ENCODE measurements around the gene HCRTR1. TPM values are rescaled to one million over a fixed set of nuclear protein-coding genes. Genes with fewer than 3 reads are reported as not detected.

HCRTR1 gene
- not detected for total RNA-seq

DNA sequence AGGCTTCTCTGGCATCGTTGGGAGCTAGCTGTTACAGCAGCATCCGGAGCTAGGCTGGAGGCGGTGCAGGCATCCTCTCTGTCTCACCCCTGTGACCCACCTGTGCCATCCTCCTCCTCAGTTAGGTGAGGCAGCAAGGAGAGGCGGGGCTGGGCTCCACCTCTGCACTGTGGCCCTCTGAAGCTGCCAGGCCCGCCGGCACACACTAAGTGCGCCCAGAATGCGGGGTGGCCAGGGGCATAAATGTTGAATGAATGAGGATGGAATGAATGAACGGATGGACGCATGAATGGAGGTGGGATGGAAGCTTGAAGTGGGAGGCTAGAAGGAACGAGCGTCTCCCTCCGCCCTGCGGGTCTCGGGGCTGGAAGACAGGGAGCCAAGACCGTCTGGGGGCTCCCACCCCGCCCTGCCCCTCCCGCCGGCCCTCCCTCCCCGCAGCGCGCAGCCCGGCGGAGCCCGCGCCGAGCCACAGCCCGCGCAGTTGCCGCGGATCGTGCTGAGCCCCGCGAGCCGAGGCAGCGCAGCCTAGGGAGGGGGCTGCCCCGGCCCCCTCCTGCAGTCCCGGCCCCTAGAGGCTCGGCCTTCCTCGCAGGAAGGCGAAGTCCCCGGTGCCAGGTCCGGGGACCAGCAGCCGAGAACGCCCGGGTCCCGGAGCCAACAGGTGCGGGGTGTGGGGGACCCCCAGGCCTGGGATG, at the start of gene HCRTR1:
HCRTR1 (plus strand) TSS at position 472 of the 698 bp plus-strand sequence. CDS start 1,504 bp downstream, outside the sequence.
- Histone ChIP-seq H3K4me1 (peaks cover 7% of the 10 kb centered on the region), H3K9ac (ENCODE audit: low read depth in 2 of 2, low read length in 2 of 2) (peak within 1 kb of the TSS in 1 of 2 donors; percentile 37), H3K9me3 (no peaks in the 10 kb centered on the region), H3K27me3 (peaks cover 9% of the 10 kb centered on the region), H3K27ac (no peak within 1 kb of the TSS), H3K4me3 (peak within 1 kb of the TSS; percentile 45), H3K36me3 (no peaks in the 10 kb centered on the region)
- TF ChIP-seq, protein P1, sequence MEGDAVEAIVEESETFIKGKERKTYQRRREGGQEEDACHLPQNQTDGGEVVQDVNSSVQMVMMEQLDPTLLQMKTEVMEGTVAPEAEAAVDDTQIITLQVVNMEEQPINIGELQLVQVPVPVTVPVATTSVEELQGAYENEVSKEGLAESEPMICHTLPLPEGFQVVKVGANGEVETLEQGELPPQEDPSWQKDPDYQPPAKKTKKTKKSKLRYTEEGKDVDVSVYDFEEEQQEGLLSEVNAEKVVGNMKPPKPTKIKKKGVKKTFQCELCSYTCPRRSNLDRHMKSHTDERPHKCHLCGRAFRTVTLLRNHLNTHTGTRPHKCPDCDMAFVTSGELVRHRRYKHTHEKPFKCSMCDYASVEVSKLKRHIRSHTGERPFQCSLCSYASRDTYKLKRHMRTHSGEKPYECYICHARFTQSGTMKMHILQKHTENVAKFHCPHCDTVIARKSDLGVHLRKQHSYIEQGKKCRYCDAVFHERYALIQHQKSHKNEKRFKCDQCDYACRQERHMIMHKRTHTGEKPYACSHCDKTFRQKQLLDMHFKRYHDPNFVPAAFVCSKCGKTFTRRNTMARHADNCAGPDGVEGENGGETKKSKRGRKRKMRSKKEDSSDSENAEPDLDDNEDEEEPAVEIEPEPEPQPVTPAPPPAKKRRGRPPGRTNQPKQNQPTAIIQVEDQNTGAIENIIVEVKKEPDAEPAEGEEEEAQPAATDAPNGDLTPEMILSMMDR (IDR thresholded peaks at IDR 0.05) = no peak
- intact Hi-C loops (cut with DNase I) = no loop called here
- DNase-seq = no peak

DNA sequence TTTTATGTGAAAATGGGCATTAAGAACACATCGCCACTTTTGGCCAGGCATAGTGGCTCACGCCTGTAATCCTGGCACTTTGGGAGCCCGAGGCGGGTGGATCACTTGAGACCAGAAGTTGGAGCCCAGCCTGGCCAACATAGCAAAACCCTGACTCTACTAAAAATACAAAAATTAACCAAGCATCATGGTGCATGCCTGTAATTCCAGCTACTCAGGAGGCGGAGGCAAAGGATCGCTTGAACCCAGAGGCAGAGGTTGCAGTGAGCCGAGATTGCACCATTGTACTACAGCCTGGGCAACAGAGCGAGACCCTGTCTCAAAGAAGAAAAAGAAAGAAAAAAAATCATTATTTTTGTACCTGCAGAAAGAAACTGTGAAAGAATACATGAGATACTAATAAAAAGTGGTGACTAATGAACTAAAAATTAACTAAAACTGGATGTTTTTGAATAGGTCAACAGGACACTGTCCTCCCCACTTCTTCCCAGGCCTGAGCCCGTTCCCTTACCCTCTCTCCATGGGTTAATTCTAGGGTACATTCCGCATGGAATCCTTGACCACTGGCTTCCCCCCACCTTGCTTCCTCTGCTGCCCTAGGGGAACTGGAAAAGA, 49.4 kb upstream of the HCRTR1 start:
- TF ChIP-seq, protein P1 (IDR thresholded peaks at IDR 0.05) = no peak
- no peak overlapping the region for H3K27ac ChIP-seq
- intact Hi-C loops (cut with DNase I) = no loop called here

DNA sequence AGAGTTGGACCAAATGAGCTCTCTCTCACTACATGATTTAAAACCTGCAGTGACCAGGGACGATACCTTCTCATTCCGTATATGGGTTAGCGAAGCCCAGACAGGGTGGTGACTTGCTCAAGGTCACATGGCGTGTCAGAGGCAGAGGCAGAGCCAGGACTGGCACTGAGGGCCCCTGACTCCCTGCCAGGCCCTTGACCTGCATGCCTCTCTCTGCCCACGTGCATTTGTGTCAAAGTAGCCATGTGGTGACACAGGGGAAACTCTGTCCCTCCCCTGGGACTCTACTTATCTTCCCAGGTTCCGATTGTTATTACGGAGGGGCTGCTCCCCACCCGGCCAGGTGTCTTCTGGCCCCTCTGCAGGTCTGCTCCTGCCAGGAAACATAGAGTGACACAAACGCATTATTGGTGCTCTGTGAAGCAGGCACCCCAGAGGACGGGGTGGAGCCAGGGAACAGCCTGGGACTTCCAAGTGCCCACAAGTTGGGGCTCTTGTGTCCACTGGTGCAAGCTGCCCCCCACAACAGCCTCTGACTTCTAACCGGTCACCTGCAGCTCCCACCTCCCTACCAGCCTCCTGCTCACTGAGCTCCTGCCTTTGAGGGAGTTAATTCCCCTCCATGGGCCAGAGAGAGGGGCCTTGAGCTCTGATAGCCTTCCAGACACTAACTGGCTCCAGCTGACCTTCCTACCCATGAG, 48.4 kb upstream of the HCRTR1 start:
- intact Hi-C loops (cut with DNase I) = no loop called here
- H3K9me3 ChIP-seq = no peaks in the 10 kb centered on the region
- TF ChIP-seq, protein P1 (IDR thresholded peaks at IDR 0.05) = no peak
- H3K9ac ChIP-seq (ENCODE audit: low read depth in 2 of 2, low read length in 2 of 2) = no peak overlapping the region
- H3K27me3 ChIP-seq = no peaks in the 10 kb centered on the region
- DNase-seq = peak; percentile 14
- no peaks in the 10 kb centered on the region for H3K36me3 ChIP-seq
- peaks cover 9% of the 10 kb centered on the region for H3K4me1 ChIP-seq
- H3K4me3 ChIP-seq = no peak overlapping the region
- H3K27ac ChIP-seq = no peak overlapping the region

More for the DNA sequence above, 49.4 kb upstream of the HCRTR1 start:
- Histone ChIP-seq H3K4me1 (peaks cover 9% of the 10 kb centered on the region), H3K9me3 (no peaks in the 10 kb centered on the region), H3K9ac (ENCODE audit: low read depth in 2 of 2, low read length in 2 of 2) (no peak overlapping the region), H3K4me3 (no peak overlapping the region), H3K36me3 (no peaks in the 10 kb centered on the region), H3K27me3 (no peaks in the 10 kb centered on the region)
- peak; percentile 10 for DNase-seq

GRCh38 chr1:31569596-31570173, 47.8 kb upstream of the HCRTR1 start:
- no peaks in the 10 kb centered on the region for H3K36me3 ChIP-seq
- H3K4me3 ChIP-seq = no peak overlapping the region
- DNase-seq = peak; percentile 10
- TF ChIP-seq, protein P1 (IDR thresholded peaks at IDR 0.05) = no peak
- H3K27ac ChIP-seq = no peak overlapping the region
- no peaks in the 10 kb centered on the region for H3K27me3 ChIP-seq
- intact Hi-C loops (cut with DNase I) = no loop called here
- H3K4me1 ChIP-seq = peaks cover 6% of the 10 kb centered on the region
- no peaks in the 10 kb centered on the region for H3K9me3 ChIP-seq
- H3K9ac ChIP-seq (ENCODE audit: low read depth in 2 of 2, low read length in 2 of 2) = no peak overlapping the region

- TF ChIP-seq, protein P1 (IDR thresholded peaks at IDR 0.05) = no peak
- peaks cover 6% of the 10 kb centered on the region for H3K4me1 ChIP-seq
Measured at GRCh38 chr1:31570228-31570627, 47.3 kb upstream of the HCRTR1 start.

More at GRCh38 chr1:31570228-31570627, 47.3 kb upstream of the HCRTR1 start:
- Histone ChIP-seq H3K27me3 (no peaks in the 10 kb centered on the region), H3K36me3 (no peaks in the 10 kb centered on the region), H3K9me3 (no peaks in the 10 kb centered on the region), H3K9ac (ENCODE audit: low read depth in 2 of 2, low read length in 2 of 2) (no peak overlapping the region), H3K27ac (no peak overlapping the region), H3K4me3 (no peak overlapping the region)
- intact Hi-C loops (cut with DNase I) = no loop called here
- DNase-seq = peak; percentile 16

Measured in colonic mucosa (tissue), 4 donors.